Inflammatory macrophage (primary cell): ENCODE measurements around the gene KCNK7.

ENCODE experiments used
- DNase-seq, 2 donors: peaks; one replicate each; pipeline ENCODE4 v3.0.0-alpha.2; 2020 to 2022

KCNK7 gene

DNA sequence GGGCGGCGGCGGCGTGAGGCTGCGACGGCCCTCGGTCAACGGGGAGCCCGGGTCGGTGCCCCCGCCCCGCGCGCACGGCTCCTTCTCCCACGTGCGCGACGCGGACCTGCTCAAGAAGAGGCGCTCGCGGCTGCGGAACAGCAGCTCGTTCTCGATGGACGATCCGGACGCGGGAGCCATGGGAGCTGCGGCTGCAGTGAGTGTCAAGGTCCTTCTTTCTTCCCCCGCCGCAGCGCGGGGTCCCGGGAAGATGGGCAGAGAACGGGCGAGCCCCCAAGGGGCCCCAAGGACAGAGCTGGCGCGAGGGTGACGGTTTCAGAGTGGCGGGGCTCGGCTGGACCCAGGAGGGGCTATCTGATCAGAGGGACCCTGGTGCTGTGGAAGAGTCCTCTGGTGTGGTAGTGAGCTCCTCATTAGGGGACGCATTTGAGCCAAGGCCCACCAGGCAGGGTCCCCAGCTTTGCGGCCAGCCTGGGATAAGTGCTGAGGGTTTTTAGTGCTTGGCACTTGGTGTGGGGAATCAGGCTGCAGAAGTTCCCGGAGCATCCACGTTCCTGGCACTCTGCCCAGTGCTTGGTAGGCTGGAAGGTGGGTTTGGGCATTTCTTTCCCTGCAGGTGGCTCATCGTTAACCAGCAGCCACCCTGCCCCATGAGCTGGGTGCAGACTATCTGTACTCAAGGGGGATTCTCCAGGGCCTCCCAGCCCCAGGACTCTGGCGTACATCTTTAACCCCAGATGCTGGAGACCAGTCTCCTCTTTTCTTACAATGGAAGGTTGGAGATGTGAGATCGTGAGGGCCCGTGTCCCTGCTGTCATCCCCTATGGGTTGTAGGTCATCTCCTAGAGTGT is 10.0 kb downstream of the KCNK7 start:
- no peak for DNase-seq

DNA sequence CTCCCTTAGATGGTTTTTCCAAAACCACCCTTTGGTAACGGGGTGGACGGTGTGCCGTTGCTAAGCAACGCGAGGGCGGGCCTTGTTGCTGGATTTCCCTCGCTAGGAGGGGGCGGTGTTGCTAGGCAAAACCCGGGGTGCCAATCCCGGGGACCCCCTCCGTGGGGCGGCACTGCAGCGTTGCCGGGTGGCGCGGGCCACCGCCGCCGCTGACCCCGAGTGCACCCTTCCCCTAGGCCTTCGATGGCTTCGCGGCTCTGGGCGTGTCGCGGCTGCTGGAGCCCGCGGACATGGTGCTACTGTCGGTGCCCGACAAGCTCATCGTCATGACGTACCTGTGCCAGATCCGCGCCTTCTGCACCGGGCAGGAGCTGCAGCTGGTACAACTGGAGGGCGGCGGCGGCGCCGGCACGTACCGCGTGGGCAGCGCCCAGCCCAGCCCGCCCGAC is 10.9 kb downstream of the KCNK7 start:
- DNase-seq: no peak

- DNase-seq: no peak
Measured at GRCh38 chr11:65584106-65584505, 11.5 kb downstream of the KCNK7 start.

GRCh38 chr11:65583589-65583988 is 12.0 kb downstream of the KCNK7 start:
- no peak for DNase-seq

- DNase-seq: no peak
Measured at GRCh38 chr11:65581928-65582327, 13.7 kb downstream of the KCNK7 start.

DNA sequence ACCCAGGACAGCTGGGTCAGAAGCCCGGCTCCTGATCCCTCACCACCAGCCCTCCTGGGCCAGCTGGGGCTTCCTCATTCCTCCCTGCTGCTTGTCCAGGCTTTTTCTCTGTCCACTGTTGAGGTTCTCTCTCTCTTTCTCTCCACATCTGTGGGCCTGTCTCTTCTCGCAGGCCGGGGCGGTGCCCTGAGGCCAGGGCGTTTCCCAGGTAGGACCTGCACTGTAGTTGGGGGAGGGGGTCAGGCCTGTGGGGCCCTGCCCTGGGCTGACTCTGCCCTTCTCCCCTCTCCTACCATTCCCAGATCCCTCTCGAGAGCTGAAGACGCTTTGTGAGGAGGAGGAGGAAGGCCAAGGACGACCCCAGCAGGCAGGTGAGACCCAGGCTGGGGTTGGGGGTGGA is 14.8 kb downstream of the KCNK7 start:
- no peak for DNase-seq

GRCh38 chr11:65580031-65580692 is 15.4 kb downstream of the KCNK7 start:
- no peak for DNase-seq

- DNase-seq: no peak
Measured at GRCh38 chr11:65579291-65579690, 16.3 kb downstream of the KCNK7 start.

GRCh38 chr11:65578667-65579066 is 16.9 kb downstream of the KCNK7 start:
- DNase-seq: no peak

- DNase-seq: no peak
Measured at GRCh38 chr11:65578134-65578533, 17.5 kb downstream of the KCNK7 start.

DNA sequence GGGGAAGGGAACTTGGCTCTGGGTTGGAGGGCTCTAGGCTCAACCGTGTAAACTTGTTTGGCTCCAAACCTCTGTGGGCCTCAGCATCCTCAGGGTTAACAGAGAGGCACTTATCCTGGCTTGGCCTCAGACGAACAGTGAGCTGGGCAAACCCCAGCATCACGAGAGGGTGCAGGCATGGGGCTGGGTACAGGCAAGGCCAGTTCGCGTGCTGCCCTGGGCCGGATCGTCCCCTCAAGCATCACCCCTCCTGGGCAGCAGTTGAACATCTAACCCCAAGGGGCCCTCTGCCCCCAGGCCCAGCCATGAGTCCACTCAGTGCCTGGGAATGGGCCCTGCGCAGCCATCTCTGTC is 17.9 kb downstream of the KCNK7 start:
- no peak for DNase-seq

GRCh38 chr11:65576867-65577755 is 18.5 kb downstream of the KCNK7 start:
- DNase-seq: peak; percentile 89 to 90

DNA sequence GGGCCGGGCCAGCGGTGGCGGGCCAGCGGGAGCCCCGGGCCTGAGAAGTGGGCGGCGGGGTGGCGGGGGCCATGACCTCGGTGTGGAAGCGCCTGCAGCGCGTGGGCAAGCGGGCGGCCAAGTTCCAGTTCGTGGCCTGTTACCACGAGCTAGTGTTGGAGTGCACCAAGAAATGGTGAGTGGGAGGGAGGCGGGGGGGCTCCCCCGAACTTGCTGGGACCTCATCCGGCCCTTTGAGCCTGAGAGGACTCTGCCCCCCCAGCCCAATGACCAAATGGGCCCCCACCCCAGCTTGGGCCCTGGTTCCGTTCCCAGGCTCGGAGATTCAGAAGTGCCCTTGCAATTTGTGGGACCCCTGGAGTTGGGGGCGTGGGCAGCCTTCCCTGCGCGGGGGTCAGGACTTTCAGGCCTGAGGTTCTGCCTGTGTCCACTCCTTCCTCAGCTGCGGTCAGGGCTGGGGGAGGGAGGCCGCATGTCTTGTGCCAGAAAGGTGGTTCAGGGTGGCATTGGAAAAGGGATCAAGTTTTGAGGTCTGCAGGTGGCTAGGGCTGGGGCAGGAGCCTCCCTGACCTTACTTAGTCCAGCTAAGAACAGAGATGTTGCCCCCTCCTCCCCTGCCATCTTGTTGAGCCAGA is 19.3 kb downstream of the KCNK7 start:
- peak; percentile 54 to 83 for DNase-seq

GRCh38 chr11:65575568-65576231 is 19.9 kb downstream of the KCNK7 start, which contains the start of gene EHBP1L1:
Gene EHBP1L1 (plus strand): TSS chr11:65576053. CDS start chr11:65576303, 250 bp downstream.
- DNase-seq: peak; percentile 83 to 90

- no peak for DNase-seq
Measured at GRCh38 chr11:65574811-65575567, 20.6 kb downstream of the KCNK7 start.

- peak; percentile 97 to 98 for DNase-seq
Measured at GRCh38 chr11:65574109-65574810, 21.3 kb downstream of the KCNK7 start.

GRCh38 chr11:65573391-65574079 is 22.1 kb downstream of the KCNK7 start:
- DNase-seq: no peak

DNA sequence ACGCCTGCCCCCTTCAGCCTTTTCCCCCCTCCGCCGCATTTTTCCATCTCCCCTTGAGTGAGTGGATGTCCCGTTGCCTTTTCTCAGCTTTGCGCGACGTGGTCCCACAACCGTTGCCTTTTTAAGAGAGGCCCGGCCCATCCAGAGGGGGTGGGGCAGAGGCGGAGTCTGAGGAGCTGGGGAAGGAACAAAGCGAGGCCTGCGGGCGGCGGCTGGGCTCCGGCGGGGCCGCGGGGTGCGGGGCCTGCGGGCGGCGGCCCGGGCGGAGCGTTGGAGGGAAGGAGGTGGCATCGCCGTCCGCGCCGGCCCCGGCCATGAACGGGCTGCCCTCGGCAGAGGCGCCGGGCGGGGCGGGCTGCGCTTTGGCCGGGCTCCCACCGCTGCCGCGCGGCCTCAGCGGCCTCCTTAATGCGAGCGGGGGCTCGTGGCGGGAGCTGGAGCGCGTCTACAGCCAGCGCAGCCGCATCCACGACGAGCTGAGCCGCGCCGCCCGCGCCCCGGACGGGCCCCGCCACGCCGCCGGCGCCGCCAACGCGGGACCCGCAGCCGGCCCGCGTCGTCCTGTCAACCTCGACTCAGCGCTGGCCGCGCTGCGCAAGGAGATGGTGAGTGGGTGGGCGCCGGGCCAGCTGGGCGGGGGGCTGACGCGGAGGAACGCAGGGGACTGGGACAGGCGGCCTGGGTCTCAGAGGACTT is 23.1 kb downstream of the KCNK7 start, which contains the start of gene FAM89B:
FAM89B (plus strand) TSS at position 183 of the 696 bp plus-strand sequence; CDS start at position 315, 132 bp downstream.
- peak; percentile 84 to 87 for DNase-seq

GRCh38 chr11:65571940-65572339 is 23.7 kb downstream of the KCNK7 start:
- no peak for DNase-seq
